ENCODE results near the gene MOB2.

MOB2 gene

GRCh38 chr11:1470681-1471611 is 15.6 kb downstream of the MOB2 start:
- no peak for DNase-seq

GRCh38 chr11:1469911-1470680 is 16.5 kb downstream of the MOB2 start:
- no peak for DNase-seq

GRCh38 chr11:1469287-1469910 is 17.2 kb downstream of the MOB2 start:
- no peak for DNase-seq

GRCh38 chr11:1468473-1469066 is 18.0 kb downstream of the MOB2 start:
- DNase-seq = no peak

GRCh38 chr11:1468002-1468401 is 18.6 kb downstream of the MOB2 start:
- no peak for DNase-seq

GRCh38 chr11:1467270-1467669 is 19.3 kb downstream of the MOB2 start:
- DNase-seq = no peak

- DNase-seq = no peak
Observed at GRCh38 chr11:1466784-1467183, 19.8 kb downstream of the MOB2 start.

GRCh38 chr11:1463056-1463455 is 23.5 kb downstream of the MOB2 start:
- DNase-seq = no peak

- no peak for DNase-seq
Observed at GRCh38 chr11:1462698-1462975, 23.9 kb downstream of the MOB2 start.

- DNase-seq = no peak
Observed at GRCh38 chr11:1461826-1462697, 24.5 kb downstream of the MOB2 start.

GRCh38 chr11:1460986-1461825 is 25.4 kb downstream of the MOB2 start:
- DNase-seq = no peak

GRCh38 chr11:1460396-1460985 is 26.1 kb downstream of the MOB2 start:
- no peak for DNase-seq

- DNase-seq = no peak
Observed at GRCh38 chr11:1459764-1460395, 26.7 kb downstream of the MOB2 start.

- DNase-seq = no peak
Observed at GRCh38 chr11:1459219-1459575, 27.4 kb downstream of the MOB2 start.

GRCh38 chr11:1458340-1459218 is 28.0 kb downstream of the MOB2 start:
- DNase-seq = no peak

- DNase-seq = no peak
Observed at GRCh38 chr11:1457856-1458255, 28.7 kb downstream of the MOB2 start.

GRCh38 chr11:1457326-1457680 is 29.3 kb downstream of the MOB2 start:
- no peak for DNase-seq

- no peak for DNase-seq
Observed at GRCh38 chr11:1456596-1457325, 29.8 kb downstream of the MOB2 start.

- DNase-seq = no peak
Observed at GRCh38 chr11:1456176-1456575, 30.4 kb downstream of the MOB2 start.

Measured in activated naive CD4-positive, alpha-beta T cell (primary cell).